C4-2B (cell line): ENCODE data around the gene C2CD2.
A peak's percentile ranks its signal among the peaks of the same experiment; 100 is the strongest.

Experiments used
- H3K27ac ChIP-seq: fragments of 450-650 bp; 2 replicates; pipeline ENCODE4 v1.5.1; 2017
- CTCF ChIP-seq: fragments of 450-650 bp; conservative IDR thresholded peaks from 2 replicates; pipeline ENCODE4 v1.5.1; 2017; ENCODE audit warnings: mild to moderate bottlenecking
- ZFX ChIP-seq: fragments of 450-650 bp; IDR thresholded peaks from 2 replicates; pipeline ENCODE4 v1.6.1; 2017

The C2CD2 gene

GRCh38 chr21:41866274-41866809 lies 87.5 kb downstream of the C2CD2 start:
- no peak overlapping the region for H3K27ac ChIP-seq
- TF ChIP-seq CTCF, result no peak
- no peak for TF ChIP-seq ZFX

GRCh38 chr21:41865002-41865777 lies 88.6 kb downstream of the C2CD2 start:
- TF ChIP-seq CTCF, result no peak
- H3K27ac ChIP-seq, result no peak overlapping the region

GRCh38 chr21:41864311-41865001 lies 89.4 kb downstream of the C2CD2 start:
- TF ChIP-seq ZFX (no peak), CTCF (no peak)
- H3K27ac ChIP-seq, result no peak overlapping the region

- TF ChIP-seq CTCF (no peak), ZFX (no peak)
- peak overlapping the region; percentile 14; the same call in 1 of the 2 replicates for H3K27ac ChIP-seq
Observed at GRCh38 chr21:41863439-41863740, 90.4 kb downstream of the C2CD2 start.

GRCh38 chr21:41861987-41862386 lies 91.8 kb downstream of the C2CD2 start:
- no peak overlapping the region for H3K27ac ChIP-seq

GRCh38 chr21:41861255-41861654 lies 92.6 kb downstream of the C2CD2 start:
- H3K27ac ChIP-seq, result no peak overlapping the region
- TF ChIP-seq CTCF, result no peak
- TF ChIP-seq ZFX, result no peak

More at GRCh38 chr21:41861987-41862386, 91.8 kb downstream of the C2CD2 start:
- no peak for TF ChIP-seq ZFX
- no peak for TF ChIP-seq CTCF

- TF ChIP-seq CTCF (no peak), ZFX (no peak)
- H3K27ac ChIP-seq, result no peak overlapping the region
Observed at GRCh38 chr21:41859297-41859980, 94.4 kb downstream of the C2CD2 start.
